Inflammatory macrophage (primary cell): ENCODE results near the gene NTF3.

ENCODE experiments used
- DNase-seq, 2 donors: peaks; one replicate each; pipeline ENCODE4 v3.0.0-alpha.2; 2020 to 2022

Gene NTF3

DNA sequence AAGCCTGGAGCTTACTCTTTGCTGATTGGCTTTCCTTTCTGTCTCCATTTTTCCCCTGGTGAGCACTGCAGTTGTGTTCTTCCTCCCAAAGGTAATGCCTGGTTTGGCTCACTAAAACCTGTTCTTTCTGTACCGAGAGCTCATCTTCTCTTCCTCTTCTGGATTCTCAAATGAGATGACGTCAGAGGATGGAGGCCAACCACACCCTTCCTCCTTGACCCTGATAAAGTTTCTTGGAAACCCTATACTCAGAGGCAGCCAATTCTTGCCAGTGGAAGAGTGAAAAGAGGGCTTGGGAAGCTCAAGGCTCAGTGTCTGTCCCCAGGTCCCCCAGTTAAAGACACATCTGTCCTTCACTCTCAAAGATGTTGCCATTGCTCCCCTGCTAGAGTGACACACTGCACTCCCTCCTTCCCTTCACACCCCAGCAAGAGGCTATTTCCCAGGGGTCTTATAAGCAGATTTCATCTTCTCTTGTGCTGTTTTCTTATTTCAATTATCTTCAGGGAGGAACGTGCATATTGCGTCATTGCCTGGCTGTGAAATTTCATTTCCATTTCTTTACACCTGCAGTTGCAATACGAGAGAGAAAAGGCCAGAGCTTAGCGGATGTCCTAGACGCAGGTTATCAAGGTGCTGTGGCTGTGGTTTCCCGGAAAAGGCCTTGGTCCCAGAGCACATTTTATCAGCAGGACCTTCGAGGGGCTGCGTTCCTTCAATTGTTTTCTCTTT is 27.3 kb downstream of the NTF3 start:
- DNase-seq: peak in 1 of 2 donors; percentile 16

DNA sequence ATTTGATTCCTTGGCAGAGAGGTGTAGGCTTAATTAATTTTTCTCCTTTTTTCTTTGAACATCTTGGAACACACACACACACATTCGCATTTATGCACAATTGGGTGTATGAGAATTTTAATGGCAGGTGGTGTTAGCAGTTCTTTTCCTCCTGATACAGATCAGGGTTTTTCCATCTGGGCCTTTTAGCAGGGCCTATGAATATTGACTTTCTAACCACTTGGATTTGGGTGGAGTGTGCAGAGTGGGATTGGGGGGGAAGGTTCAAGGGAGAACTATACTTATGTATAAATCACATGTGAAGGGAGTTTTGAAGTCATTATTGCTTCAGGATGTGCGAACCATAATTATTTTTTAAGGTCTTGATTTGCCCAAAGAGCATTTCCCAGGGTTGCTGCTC is 28.9 kb downstream of the NTF3 start:
- DNase-seq: no peak

DNA sequence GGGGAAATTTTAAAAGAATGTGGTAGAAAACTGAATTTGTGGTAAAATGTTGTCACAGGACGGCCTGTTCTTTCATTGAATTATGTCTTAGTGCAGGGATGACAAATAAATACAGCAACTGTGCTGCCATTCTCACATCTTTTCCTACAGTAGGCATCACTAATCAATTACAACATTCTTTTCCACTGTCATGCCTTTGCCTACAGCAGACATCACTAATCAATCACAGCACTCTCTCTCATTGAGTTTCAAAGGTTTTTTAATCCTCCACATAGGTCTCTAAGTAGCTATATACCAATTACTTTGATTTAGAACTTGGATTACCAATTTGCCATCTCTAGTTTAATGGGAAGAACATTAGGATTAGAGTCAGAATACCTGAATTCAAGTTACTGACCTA is 30.1 kb downstream of the NTF3 start:
- DNase-seq: no peak

DNA sequence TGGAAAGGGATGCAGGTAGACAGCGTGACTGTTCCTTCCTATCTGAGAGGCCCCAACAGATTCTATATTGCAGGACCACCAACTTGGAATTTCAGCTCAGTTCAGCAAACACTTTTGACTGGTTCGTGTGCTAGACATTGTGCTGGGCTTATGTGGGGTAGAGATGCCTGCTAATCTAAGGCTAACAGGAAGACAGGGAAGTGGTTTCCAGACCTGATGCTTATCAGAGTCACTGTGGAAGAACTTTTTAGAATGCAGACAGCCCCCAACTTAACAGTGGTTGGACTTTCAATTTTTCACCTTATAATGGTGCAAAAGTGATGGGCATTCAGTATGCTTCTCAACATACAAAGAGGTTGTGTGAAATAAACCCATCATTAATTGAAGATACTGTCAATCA is 32.2 kb downstream of the NTF3 start:
- no peak for DNase-seq

DNA sequence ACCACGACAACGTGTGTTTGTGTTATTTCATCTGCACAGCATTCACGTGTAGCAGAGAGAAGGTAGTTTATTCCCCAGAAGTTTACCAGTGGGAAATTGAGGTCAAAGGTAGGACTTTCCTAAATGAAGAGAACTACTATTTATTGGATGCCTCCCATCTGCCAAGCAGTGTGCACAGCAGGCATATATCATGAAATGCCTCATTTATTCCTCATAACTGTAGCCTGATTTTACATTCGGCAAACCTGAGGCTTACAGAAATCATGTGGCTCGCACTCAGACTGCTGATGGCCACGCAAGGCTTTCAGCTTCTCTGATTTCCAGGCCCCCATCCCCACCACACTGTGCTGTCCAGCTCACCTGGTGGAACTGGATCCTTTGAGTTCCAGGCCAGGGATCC is 33.5 kb downstream of the NTF3 start:
- no peak for DNase-seq

DNA sequence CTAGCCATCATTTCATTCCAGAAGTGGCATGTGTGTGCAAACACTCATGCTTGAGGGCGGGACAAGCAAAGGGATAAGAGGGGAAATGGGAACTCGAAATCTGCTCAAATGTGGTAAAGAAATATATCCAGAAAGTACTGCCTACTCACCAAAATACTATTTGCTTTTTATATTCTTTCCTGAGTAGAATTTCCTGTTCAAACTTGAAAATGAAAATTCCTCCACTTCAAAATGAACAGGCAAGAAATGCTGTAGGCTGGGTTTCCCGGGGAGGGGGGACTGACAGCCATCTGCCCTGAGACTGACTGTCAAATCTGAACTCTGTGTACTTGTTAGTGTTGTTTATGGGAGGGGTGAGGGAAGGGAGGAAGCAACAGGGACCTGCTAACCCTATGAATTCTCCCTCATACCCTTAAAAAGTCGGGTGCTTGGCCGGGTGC is 34.6 kb downstream of the NTF3 start:
- DNase-seq: no peak

DNA sequence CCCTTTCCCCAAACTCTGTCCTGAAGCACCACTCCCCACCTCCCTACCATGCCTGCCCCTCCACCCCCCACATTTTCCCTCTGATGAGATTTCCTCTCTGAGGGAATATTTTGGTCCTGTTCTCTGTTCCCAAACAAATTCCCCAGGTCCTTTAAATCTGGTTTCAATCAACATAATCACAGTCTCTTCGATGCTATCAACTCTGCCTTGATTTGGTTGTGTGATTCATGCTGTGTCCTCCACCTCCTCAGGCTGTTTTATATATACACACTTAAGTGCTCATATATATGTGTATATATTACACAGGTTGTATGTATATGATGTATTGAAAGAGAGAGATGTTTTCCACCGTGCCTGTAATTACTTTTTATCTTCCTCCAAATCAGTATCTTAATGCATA is 36.0 kb downstream of the NTF3 start:
- no peak for DNase-seq

DNA sequence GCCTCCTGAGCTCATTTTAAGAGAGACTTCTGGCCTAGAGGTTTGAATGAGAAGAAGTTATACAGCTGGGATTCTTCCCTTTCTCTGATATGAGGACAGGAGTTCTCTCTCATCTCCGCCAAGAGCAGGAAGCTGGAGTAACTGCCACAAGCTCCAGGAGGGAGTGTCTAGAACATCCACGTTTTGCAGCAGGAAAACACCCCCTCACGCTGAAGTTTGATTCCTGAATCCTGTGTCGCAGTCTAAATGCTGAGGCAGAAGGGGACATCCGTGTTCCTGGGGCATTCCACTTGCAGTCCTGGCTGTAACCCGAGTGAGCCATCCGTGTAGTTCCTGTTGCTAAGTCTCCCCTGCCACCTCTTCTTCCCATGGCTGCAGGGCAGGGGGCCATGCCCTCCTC is 38.3 kb downstream of the NTF3 start:
- DNase-seq: no peak

DNA sequence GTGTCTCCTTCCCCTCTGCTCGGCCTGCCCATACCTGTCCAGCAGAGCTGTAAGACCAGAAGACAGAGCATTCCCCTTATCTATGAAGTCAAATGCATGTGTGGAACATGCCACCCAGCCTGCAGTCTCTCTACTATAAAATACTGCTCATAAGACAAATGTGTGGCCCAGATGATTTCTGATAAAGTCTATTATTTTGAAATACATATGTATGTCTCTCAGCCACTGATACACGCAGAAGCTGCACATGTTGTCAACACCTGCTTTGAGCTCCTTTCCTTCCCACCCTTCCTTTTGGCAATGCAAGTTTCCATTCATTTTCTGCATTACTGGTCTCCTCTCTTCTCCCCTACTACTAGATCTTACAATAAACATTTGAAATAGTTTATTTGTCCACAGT is 38.8 kb downstream of the NTF3 start:
- DNase-seq: no peak

DNA sequence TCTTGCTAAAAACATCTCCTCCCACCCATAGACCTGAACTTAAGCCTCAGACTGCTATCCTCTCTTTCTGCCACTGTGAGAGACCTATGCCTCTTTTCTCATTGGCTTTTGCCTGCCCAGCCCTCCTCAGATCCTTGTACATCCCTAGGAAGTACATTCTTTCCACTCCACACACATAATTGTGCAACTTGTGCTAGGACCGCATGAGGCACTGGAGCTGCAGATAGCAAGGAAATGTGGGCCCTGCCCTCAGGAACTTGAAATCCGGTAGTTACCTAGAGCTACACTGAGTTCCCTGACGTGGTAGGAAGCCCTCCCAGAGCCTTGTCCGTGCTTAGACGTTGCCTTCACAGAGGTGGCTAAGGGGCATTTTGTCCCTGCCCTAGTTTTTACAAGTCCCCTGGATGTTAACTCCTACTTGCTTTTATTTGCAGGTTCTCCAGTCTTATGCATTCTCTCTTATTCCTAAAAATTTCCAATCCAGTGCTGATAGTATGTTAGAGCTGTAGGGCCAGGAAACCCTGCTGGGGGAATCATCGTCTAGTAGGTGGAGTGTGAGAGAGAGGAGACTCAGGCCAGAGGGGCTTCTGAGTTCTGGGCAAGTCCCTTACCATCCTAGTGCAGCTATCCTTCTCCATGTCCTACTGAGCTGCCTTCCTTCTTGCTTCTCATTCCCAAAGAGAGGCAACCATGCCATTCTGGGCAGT is 41.3 kb downstream of the NTF3 start:
- DNase-seq: no peak

DNA sequence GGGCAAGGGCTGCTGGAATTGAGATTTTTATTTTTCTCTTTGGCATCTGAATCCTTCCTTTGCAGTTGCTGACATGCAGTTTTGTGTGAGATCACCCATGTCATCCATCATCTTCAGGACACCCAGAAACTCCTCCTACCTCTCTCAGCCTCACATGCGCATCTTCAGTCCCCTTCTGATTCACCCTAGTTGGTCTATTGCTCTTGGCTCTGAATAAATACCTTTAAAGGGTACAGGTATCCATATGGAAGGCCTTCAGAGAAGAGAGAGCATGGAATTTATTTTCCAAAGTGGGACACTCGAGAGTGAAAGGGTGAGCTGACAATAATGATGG is 41.8 kb downstream of the NTF3 start:
- DNase-seq: no peak

DNA sequence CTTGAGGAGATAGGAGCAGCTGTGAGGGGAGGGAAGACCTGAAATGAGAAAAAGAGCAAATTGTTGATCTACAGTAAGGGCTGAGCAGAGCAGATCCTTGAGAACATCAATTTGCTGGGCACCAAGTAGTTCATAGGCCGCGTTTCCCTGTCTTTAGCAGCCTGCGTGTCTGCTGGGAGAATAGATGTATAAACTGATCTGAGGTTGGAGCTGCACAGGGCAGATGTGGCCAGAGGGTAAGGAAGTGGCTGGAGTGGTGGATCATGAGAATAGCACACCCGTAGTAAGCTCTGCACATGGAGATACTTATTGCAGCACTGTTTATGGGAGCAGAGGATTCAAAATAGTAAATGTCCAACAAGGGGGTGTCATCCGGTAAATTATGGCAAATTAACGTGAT is 44.4 kb downstream of the NTF3 start:
- DNase-seq: no peak

DNA sequence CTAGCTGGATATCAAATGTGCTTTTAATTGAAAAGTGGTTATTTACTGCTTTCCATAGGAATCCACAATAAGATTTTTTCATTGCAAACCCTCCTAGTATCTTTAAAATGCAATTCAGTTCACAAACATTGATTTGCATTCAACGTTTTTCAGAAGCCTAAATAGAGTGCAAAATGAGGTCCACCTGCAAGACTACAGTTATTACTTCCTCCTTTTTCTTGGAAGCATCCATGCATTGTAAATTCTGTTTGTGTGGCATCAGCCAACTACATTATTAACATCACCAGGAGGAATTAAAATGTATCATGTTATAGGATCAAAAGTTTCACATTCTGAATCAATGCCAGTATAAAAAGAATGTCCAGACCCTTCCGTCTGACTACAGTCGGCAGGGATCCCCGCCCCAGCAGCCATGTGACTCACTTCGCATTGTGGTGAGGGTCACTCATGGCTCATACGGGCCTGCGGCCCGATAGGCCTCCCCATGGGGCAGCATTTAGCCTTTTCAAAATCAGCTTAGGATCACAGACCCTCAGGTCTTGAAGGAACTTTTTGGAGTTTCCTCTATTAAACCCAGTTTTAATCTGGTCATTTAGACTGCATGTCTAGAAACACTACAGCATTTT is 46.3 kb downstream of the NTF3 start:
- DNase-seq: no peak

DNA sequence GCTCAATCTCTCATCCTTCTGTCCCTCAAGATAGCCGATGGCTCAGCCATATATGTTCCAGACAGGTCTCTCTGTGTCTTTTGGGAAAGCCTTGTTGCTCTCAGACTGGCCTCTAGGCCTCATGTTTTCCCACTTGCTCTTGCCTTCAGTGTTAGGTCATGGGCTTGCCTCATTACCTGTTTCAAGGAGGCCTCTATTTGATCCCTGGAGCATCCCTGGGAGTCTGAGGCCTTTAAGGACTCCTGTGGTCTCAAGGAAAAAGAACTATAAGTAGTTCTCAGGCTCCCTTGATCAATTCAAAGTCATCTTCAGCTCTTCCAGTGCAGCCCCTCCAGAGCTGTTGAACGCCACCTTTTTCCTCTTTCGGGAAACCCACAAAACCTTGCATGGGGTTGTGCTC is 47.9 kb downstream of the NTF3 start:
- DNase-seq: no peak

DNA sequence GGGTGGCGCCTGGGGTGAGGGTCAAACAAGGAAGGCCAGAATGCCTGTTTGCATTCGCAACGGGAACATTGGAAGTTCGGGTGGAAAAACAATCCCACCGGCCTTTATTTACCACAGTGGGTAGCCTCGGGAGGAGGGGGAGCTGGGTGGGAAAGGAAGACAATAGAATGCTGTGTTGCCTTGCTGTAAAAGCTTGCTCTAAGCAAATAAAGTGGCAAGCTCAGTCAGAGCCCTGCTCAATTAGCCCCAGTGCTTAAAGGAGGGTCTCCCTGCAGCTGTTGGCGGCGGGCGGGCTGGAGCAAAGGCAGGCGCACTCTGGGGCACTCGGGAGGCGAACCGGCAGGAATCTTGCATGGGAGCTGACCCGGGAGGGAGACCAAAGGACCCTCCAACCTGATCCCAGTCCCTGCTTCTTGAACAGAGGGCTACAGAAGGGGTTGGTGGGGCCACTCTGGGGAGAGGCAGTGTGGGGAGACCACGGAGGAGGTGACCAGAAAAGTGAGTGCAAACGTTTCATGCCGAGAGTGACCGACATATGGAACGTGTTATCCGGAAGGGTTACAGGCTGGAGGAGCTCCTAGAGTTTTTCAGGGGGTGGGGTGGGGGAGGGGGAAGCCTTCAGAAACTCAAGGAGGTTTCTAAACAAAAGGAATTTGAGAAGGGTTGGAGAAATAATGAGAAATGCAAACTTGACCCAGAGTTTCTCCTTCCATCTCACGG is 48.5 kb downstream of the NTF3 start:
- DNase-seq: no peak

DNA sequence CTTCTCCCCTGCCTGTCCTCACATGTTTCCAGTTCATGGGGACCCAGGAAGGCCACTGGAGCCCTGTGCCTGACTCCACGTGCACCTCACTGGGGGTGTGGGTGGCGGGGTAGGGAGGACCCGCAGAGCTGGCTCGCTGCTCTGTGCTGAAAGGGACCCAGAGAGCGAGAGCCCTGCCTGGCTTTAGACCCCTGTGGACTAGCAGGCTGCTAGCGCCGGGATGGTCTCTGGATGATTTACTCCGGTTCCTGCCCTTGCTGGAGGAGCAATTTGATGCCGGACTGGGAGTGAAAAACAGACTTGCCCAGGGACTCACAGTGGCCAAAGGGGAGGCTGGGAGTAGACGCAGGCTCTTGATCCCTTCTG is 49.0 kb downstream of the NTF3 start:
- DNase-seq: no peak

DNA sequence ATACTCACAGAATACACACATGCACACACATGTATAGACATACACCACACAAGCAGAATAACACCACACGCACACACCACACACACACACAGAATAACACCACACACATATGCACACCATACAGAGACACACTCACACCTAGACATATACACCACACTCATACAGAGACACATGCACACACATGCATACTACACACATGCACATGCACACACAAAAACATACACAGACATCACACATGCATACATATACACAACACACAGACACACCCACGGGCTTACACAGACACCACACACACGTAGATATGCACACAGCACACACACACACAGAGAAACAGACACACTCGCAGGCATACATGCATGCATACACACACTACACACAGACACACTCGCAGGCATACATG is 49.7 kb downstream of the NTF3 start:
- DNase-seq: no peak

DNA sequence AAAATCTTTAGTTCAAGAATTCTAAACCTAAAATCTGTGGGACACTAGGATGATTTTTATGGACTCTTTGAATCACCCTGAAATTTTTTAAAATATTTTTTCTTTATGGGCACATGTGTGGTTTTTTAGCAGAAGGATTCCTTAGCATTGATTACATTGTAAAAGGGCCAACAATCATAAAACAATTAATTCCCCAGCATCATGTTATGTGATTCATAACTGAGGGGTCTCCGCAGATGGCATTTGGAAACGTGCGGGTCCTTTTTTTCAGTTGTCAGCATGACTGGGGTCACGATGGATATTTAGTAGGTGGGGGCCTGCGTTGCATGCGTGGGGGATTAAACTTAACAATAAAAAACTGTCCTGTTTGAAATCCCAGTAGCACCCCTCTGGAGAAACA is 52.5 kb downstream of the NTF3 start:
- DNase-seq: no peak

DNA sequence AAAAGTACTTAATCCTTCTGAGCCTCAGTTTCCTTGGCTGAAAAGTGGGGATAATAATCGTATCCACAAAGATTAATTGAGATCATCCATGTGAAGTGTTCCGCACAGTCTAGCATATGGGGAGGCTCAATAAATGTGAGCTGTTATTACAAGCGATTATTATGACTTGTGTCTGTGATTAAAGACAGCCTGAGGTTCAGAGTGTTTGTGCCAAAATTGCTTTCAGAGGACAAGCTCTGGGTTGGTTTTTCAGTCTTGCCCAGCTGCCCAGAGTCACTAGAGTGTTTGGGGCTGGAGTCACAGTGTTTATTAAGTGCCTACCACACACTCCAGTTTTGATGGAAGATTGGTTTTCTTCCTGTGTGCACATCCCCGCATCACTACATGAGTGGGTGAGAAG is 53.5 kb downstream of the NTF3 start:
- no peak for DNase-seq

DNA sequence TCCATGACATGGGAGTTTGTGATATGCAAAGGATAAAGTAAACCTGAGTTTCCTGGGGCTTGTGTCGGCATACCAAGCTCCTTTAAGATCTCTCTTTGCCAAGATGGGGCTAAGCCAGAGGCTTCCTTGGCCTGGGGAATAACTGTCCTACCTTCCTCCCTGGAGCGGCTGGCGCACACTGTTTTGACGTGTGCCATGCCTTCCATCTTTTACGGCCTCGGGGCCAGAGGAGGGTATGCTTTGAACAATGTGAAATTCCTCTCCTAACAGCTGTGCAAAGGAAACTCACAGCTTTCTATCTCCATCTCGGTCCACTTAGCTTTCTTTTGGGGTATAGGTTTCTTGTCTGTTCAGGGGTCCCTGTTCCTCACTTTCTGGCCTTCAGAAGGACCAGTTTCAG is 55.2 kb downstream of the NTF3 start:
- DNase-seq: no peak

DNA sequence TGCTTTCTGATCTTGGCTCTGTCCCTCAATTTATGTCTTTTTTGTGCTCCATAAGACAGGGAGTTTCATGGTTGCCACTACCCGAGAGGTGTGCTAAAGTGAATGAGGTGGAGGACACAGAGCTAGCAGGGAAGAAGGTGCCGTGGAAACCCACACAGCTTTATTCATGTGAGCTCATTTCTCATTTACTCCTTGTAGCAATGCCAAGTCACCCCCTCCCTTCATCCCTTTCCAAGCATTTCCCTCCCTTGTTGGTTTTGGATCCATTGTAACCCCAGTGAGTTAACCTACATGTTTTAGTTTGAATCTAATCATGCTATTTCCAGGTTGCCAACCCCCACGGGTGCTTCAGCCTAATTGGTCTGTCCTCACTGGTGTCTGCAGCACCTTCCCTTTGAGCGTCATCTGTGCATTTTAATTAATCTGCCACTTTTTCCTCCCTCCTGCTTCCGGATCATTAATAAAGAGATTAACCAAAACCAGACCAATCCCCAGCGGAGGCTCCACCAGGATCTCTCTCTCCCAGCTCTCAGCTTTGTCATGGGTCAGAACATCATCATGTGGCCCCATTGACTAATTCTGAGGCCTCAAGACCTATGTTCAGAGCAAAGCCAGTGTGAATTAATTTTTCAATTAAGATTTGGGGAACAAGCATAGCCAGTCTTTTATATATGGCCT is 56.2 kb downstream of the NTF3 start:
- no peak for DNase-seq

DNA sequence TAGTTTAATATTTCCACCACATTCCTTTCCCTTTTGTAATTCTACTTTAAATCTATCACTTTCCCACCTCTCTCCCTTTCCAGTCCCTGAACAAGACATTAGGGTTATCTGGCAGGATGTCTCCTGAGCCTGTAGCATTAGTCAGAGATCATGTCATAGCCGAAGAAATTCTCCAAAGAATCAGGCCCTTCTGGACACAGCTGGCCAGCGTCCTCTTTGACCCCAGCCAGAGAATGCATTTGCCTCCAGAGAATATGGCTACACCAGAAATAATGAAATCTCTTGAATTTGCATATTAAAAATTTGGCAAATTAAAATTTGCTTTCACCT is 56.7 kb downstream of the NTF3 start:
- no peak for DNase-seq

DNA sequence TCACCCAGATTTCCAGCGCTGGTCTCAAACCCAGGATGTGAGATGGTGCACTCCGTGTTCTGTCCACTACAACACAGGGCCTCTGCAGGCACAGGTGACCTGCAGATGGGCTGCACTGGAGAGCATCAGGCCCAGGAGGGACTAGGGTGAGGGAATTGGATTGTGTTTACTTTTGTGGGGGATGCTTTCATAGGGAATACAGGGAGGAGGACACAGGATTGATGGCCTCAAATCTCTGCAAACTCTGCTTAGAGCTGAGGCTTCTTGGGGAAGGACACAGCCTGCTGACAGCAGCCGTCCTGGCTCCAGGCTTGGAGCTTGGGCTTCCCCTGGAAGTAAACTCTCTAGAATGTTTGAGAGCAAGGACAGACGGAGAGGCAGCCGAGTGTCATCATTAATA is 57.1 kb downstream of the NTF3 start:
- DNase-seq: no peak
